ENCODE measurements around the gene BTNL2.

DNA sequence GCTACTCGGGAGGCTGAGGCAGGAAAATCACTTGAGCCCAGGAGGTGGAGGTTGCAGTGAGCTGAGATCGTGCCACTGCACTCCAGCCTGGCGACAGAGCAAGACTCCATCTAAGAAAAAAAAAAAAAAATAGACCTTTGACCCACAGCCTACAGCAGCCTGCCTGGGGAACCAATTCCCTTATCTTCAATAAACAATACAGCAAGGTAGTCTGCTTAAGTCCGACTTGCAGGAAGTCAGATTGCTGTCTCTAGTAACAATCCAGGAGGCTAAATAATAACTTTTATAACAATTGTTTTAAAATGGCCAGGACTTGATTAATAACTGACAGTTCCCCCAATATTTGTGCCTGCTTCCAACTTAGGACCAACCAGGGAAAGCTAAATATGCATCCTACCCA lies 19.4 kb upstream of the BTNL2 start:
- TF ChIP-seq CTCF (IDR thresholded peaks at IDR 0.05) (no peak), EZH2 (IDR thresholded peaks at IDR 0.05) (no peak), EZH2phosphoT487 (IDR thresholded peaks at IDR 0.05) (no peak)

All from neural progenitor cell (in vitro differentiated cells).